KMS-11 (cell line): ENCODE measurements around the gene LSM7.

Source experiments
- H2AFZ ChIP-seq: fragments of 200-600 bp; sonication (generic); 2 replicates; pipeline ENCODE4 v1.6.1; 2016; ENCODE audit warnings: antibody characterized with exemption, mixed run types, low read depth
- H3K27ac ChIP-seq: fragments of 200-600 bp; sonication (generic); 2 replicates; pipeline ENCODE4 v1.6.1; 2016; ENCODE audit warnings: mild to moderate bottlenecking, mixed run types
- H3K27me3 ChIP-seq: fragments of 200-600 bp; sonication (generic); 2 replicates; pipeline ENCODE4 v1.6.1; 2017; ENCODE audit warnings: mild to moderate bottlenecking, low read depth, mixed run types, moderate library complexity; ENCODE audit not compliant: insufficient read depth
- H3K36me3 ChIP-seq: fragments of 200-600 bp; sonication (generic); 2 replicates; pipeline ENCODE4 v1.6.1; 2017; ENCODE audit warnings: mild to moderate bottlenecking, mixed run types; ENCODE audit not compliant: insufficient read depth
- H3K4me1 ChIP-seq: fragments of 200-600 bp; sonication (generic); 2 replicates; pipeline ENCODE4 v1.6.1; 2016; ENCODE audit warnings: mild to moderate bottlenecking, low read depth, mixed run types; ENCODE audit not compliant: poor library complexity, severe bottlenecking
- H3K4me2 ChIP-seq: fragments of 200-600 bp; sonication (generic); 2 replicates; pipeline ENCODE4 v1.7.0; 2016; ENCODE audit warnings: mild to moderate bottlenecking, mixed run types
- H3K4me3 ChIP-seq: fragments of 200-600 bp; sonication (generic); IDR thresholded peaks from 2 replicates; pipeline ENCODE4 v1.6.1; 2017; ENCODE audit warnings: low read depth, low read length, mixed read lengths; ENCODE audit not compliant: insufficient read depth
- H3K79me2 ChIP-seq: fragments of 200-600 bp; sonication (generic); 2 replicates; pipeline ENCODE4 v1.6.1; 2016; ENCODE audit warnings: low read depth, mixed run types; ENCODE audit not compliant: insufficient read depth
- H3K9ac ChIP-seq: fragments of 200-600 bp; sonication (generic); 2 replicates; pipeline ENCODE4 v1.6.1; 2016; ENCODE audit warnings: mild to moderate bottlenecking, mixed run types
- H4K20me1 ChIP-seq: fragments of 200-600 bp; sonication (generic); 2 replicates; pipeline ENCODE4 v1.6.1; 2016; ENCODE audit warnings: mild to moderate bottlenecking, mixed run types; ENCODE audit not compliant: insufficient read depth
- CTCF ChIP-seq: fragments of 200-600 bp; sonication (generic); conservative IDR thresholded peaks from 2 replicates; pipeline ENCODE4 v1.6.1; 2017; ENCODE audit warnings: low read depth, mild to moderate bottlenecking, antibody characterized with exemption, low read length, moderate library complexity, mixed read lengths

The LSM7 gene

GRCh38 chr19:2280633-2281264 lies 47.6 kb downstream of the LSM7 start:
- Histone ChIP-seq H4K20me1 (no peaks in the 10 kb centered on the region), H3K4me1 (no peaks in the 10 kb centered on the region), H3K27ac (no peak overlapping the region), H3K79me2 (no peaks in the 10 kb centered on the region), H3K4me3 (no peak overlapping the region), H3K36me3 (no peaks in the 10 kb centered on the region), H2AFZ (no peak overlapping the region), H3K9ac (no peak overlapping the region), H3K4me2 (no peak overlapping the region), H3K27me3 (no peaks in the 10 kb centered on the region)
- TF ChIP-seq CTCF: no peak

DNA sequence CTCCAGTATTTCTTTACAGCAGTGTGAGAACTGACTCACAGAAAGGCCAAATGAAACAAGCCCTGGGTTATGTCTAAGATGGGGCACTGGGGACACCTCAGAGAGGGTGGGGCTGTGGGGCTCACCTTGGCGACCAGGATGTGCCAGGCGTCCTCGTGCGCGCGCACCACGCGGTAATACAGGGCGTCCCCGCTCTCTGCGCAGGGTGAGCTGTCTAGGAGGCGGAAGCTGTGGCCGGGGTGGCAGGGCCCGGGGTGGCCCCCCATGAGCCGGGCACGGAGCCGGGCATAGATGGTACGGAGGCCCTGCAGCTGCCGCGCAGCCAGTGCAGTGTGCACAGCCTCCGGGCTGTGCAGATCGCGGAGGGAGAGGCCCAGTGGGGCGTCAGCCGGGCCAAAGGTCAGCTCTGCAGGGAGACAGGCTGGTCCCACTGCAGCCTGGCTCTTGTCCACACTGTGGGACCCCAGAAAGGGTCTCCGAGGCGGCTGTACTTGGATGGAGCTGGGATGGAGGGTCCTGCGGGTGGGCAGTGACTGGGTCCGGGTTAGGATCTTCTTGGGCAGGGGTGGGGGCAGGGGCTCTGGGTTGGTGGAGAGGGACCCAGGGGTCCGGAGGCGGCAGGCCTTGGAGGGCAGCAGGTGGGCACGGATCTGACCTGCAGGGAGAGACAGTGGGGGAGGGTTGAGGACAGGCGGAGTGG lies 49.8 kb downstream of the LSM7 start:
- H3K27ac ChIP-seq: no peak overlapping the region
- peaks cover 5% of the 10 kb centered on the region; the same call in 1 of the 2 replicates for H4K20me1 ChIP-seq
- H3K79me2 ChIP-seq: peaks cover 8% of the 10 kb centered on the region; the same call in 1 of the 2 replicates
- H3K4me1 ChIP-seq: no peaks in the 10 kb centered on the region
- no peaks in the 10 kb centered on the region; the same call in 1 of the 2 replicates for H3K36me3 ChIP-seq
- no peak overlapping the region for H3K4me2 ChIP-seq
- no peak overlapping the region for H3K4me3 ChIP-seq
- no peak overlapping the region for H2AFZ ChIP-seq
- TF ChIP-seq CTCF: no peak
- H3K27me3 ChIP-seq: no peaks in the 10 kb centered on the region
- H3K9ac ChIP-seq: no peak overlapping the region

DNA sequence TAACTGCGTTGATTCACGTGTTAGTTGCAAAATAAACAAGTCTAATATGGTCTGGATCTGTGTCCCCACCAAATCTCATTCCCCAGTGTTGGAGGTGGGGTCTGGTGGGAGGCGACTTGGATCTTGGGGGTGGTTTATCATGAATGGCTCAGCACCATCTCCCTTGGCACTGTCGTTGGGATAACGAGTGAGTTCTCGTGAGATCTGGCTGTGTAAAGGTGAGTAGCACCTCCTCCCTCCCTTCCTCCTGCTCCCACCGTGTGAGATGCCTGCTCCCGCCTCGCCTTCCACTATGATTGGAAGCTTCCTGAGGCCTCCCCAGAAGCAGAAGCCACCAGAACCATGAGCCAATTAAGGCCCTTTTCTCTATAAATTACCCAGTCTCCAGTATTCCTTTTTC lies 51.2 kb downstream of the LSM7 start:
- TF ChIP-seq CTCF: no peak
- H3K27me3 ChIP-seq: no peaks in the 10 kb centered on the region
- peaks cover 5% of the 10 kb centered on the region; the same call in 1 of the 2 replicates for H4K20me1 ChIP-seq
- no peak overlapping the region for H3K27ac ChIP-seq
- no peaks in the 10 kb centered on the region for H3K4me1 ChIP-seq
- peaks cover 3% of the 10 kb centered on the region; the same call in 1 of the 2 replicates for H3K36me3 ChIP-seq
- H2AFZ ChIP-seq: no peak overlapping the region
- H3K4me2 ChIP-seq: no peak overlapping the region
- peaks cover 23% of the 10 kb centered on the region for H3K79me2 ChIP-seq
- H3K4me3 ChIP-seq: no peak overlapping the region
- H3K9ac ChIP-seq: no peak overlapping the region

DNA sequence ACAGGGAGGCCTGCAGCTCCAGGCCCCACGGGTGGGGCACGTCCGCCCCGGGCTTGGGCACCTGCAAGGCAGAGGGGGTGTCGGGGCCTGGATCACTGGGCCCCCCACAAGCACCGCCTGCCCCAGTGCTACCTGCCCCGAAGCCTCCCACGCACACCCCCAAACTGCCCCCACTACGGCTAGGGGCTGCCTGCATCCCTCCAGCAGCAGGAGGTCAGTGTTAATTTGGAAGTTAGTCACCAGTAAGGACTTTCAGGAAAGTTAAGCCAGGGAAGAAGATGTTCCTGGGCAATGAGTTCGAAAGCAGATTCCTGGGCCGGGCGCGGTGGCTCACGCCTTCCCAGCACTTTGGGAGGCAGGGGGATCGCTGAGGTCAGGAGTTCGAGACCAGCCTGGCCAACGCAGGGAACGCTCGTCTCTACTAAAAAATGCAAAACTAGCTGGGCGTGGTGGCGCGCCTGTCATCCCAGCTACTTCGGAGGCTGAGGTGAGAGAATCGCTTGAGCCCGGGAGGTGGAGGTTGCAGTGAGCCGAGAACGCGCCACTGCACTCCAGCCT lies 51.9 kb downstream of the LSM7 start:
- no peak for TF ChIP-seq CTCF
- peaks cover 7% of the 10 kb centered on the region; the same call in 1 of the 2 replicates for H4K20me1 ChIP-seq
- H3K4me3 ChIP-seq: no peak overlapping the region
- H3K36me3 ChIP-seq: peaks cover 3% of the 10 kb centered on the region; the same call in 1 of the 2 replicates
- H3K79me2 ChIP-seq: peaks cover 29% of the 10 kb centered on the region
- H3K27me3 ChIP-seq: no peaks in the 10 kb centered on the region
- H3K27ac ChIP-seq: no peak overlapping the region
- H3K4me2 ChIP-seq: no peak overlapping the region
- peaks cover 2% of the 10 kb centered on the region for H3K4me1 ChIP-seq
- no peak overlapping the region for H3K9ac ChIP-seq
- H2AFZ ChIP-seq: no peak overlapping the region
